CD4-positive, alpha-beta T cell treated with Interferon alpha-2 for 1 hour (primary cell): Measurements from ENCODE around the gene NRSN2.

Experiments used
- DNase-seq, 2 donors: peaks; one replicate each; pipeline ENCODE4 v3.0.0-alpha.2; 2020 to 2022

Gene NRSN2, protein sequence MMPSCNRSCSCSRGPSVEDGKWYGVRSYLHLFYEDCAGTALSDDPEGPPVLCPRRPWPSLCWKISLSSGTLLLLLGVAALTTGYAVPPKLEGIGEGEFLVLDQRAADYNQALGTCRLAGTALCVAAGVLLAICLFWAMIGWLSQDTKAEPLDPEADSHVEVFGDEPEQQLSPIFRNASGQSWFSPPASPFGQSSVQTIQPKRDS

DNA sequence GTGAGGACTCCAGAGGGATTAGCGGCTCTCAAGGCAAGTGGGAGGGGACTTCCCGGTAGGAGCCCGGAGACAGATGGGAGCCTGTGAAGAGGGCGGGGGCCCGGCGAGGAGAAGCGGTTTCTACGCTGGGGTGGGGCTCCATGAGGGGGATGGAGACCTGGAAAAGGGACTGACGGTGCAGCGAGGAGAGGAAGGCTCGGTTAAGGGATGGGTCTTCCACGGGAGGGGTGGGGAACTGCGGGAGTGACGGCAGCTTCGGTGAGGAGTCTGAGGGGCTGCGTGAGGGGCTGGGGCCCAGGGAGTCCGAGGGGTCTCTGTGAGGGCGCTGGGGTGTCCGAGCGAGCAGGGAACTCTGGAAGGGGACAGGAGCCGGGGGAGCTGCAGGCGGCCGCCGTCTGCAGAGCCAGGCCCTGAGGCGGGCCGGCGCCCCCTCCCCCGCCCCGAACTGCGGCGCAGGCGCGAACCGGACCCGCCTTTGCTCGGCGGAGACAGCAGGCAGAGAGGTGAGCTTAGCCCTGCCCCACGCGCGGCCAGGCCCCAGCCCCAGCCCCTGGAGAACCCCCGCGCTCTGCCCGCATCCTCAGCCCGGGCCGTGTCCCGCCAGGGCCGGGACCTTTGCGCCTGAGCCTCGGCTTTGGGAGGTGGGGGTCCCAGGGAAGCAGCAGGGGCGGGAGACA, at the start of gene NRSN2:
Gene NRSN2 (plus strand): TSS at position 472 of the 677 bp plus-strand sequence. CDS start 2,533 bp downstream, outside the sequence.
- DNase-seq: peak in 1 of 2 donors; percentile 24

DNA sequence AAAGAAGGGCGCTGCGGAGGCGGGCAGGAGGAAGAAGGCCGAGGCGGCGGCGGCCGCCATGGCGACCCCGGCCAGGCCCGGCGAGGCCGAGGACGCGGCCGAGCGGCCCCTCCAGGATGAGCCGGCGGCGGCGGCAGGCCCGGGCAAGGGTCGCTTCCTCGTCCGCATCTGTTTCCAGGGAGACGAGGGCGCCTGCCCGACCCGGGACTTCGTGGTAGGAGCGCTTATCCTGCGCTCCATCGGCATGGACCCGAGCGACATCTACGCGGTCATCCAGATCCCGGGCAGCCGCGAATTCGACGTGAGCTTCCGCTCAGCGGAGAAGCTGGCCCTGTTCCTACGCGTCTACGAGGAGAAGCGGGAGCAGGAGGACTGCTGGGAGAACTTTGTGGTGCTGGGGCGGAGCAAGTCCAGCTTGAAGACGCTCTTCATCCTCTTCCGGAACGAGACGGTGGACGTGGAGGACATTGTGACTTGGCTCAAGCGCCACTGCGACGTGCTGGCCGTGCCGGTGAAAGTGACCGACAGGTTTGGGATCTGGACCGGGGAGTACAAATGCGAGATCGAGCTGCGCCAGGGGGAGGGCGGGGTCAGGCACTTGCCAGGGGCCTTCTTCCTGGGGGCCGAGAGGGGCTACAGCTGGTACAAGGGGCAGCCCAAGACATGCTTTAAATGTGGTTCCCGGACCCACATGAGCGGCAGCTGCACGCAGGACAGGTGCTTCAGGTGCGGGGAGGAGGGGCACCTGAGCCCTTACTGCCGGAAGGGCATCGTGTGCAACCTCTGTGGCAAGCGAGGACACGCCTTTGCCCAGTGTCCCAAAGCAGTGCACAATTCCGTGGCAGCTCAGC, 48.8 kb upstream of the NRSN2 start:
- DNase-seq: peak; percentile 31 to 58

GRCh38 chr20:298776-299391, 48.0 kb upstream of the NRSN2 start:
- no peak for DNase-seq

- DNase-seq: no peak
These were observed 46.4 kb upstream of the NRSN2 start for GRCh38 chr20:300345-300990.

DNA sequence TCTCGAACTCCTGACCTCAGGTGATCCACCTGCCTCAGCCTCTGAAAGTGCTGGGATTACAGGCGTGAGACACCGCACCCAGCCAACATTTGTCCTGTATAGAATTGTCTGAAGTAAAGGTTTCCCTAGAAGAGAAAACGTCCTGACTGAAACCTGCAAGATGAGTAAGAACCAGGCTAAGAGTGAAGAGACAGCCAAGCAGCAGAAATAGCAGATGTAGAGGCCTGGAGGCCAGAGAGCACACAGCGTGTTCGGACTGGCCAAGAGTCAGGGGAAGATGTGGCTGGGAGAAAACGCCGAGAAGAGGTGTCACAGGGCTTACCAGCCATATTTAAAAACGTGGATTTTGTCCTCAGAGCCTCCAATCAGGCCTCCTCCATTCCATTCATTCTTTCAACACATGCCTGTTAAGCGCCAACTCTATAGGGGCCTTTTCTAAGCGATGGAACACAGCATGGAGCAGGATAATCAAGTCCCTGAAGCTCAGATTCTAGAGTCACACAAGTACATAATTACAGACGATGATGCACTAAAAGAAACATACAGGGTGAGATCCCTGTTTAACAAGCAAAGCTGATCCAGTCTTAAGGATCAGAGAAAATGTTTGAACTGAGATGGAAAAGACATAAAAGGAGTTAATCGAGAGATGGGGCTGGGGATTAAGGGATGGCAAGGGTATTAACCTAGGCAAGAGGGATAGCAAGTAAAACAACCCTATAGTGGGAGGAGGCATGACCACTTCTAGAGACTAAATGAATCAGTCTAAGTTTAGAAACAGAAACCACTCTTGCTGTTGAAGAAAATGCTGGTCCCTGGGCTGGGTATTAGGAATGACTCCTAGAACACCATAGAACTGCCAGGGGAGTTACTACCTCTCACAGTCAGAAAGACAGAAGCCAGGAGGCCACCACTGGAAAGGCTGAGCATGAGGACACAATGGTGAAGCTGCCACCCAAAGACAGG, 44.7 kb upstream of the NRSN2 start:
- DNase-seq: no peak

DNA sequence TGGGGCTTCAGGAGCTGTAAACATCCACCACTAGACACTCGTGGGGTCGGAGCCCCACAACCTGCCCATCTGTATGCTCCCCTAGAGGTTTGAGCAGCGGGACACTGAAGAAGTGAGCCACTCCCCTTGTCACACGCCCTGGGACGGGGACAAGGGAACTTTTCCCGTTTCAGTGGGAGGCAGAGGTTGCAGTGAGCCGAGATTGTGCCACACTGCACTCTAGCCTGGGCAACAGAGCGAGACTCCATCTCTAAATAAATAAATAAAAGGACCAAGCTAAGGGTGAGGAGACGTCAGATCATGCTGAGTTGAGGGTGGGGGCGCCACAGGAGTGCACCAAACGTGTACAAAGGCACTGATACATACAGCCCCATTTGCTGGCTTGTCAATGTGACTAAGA, 41.2 kb upstream of the NRSN2 start:
- no peak for DNase-seq

GRCh38 chr20:308427-309038, 38.4 kb upstream of the NRSN2 start:
- DNase-seq: no peak

- no peak for DNase-seq
These were observed 37.5 kb upstream of the NRSN2 start for GRCh38 chr20:309306-309840.

DNA sequence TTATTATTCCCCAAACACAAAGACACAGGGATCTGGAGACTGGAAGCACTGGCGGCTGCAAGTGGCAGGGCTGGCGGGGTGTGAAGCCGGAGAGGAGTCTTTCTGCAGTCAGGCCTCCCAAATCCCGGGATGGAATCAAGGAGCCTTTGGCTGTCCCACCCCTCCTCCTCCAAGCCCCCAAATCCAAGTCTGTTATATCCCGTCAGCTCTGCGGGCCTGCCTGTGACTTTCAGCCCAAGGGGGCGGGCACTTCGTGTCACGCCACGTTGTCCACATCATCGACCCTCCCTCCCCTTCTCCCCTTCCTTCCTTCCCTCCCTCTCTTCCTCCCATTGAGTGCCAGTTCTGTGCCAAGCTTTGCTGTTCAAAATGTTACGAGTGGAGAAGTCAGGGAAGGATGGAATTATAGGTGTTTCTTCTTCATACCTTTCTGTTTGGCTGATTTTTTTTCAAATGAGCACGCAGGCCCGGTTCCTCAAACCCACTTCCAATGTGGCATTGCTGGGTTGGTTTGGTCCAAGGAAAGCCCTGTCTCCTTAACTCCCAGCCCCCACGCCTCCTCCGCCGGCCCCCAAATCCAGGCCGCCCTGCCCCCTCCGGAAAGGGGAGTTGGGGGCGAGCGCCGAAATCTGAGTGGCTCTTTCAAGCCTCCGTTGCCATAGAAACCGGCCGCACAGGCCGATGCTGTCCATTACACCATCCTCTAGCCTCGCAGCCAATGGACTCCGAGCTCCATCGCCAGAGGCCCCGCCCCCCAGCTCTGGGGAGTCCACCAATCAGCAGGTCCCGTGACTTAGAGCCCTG, 36.9 kb upstream of the NRSN2 start:
- peak; percentile 82 to 91 for DNase-seq

GRCh38 chr20:310645-311044, 36.3 kb upstream of the NRSN2 start:
- no peak for DNase-seq

- no peak for DNase-seq
These were observed 35.3 kb upstream of the NRSN2 start for GRCh38 chr20:311609-312008.

- DNase-seq: no peak
These were observed 34.8 kb upstream of the NRSN2 start for GRCh38 chr20:312067-312466.

GRCh38 chr20:312866-313265, 34.0 kb upstream of the NRSN2 start:
- no peak for DNase-seq

GRCh38 chr20:313402-313801, 33.5 kb upstream of the NRSN2 start:
- DNase-seq: no peak

- no peak for DNase-seq
These were observed 33.0 kb upstream of the NRSN2 start for GRCh38 chr20:313948-314347.

GRCh38 chr20:316316-317068, 30.4 kb upstream of the NRSN2 start:
- no peak for DNase-seq

GRCh38 chr20:324177-325044, 22.5 kb upstream of the NRSN2 start:
- peak; percentile 87 to 91 for DNase-seq
